SK-N-SH (cell line): ENCODE results near the gene BORCS6.

Experiments used
- CTCF ChIP-seq: fragments of 200-600 bp; sonication (generic); IDR thresholded peaks from 2 replicates; pipeline ENCODE4 v1.6.1; 2017; ENCODE audit warnings: antibody characterized with exemption, mild to moderate bottlenecking, moderate library complexity
- GABPA ChIP-seq: IDR thresholded peaks from 2 replicates; pipeline ENCODE4 v1.4.0; 2012; ENCODE audit warnings: low read depth, mild to moderate bottlenecking
- MAX ChIP-seq: IDR thresholded peaks from 2 replicates; pipeline ENCODE4 v1.4.0; 2012; ENCODE audit warnings: low read depth
- POLR2AphosphoS5 ChIP-seq: IDR thresholded peaks from 2 replicates; pipeline ENCODE4 v1.6.1; 2012; ENCODE audit warnings: low read depth, low read length
- REST ChIP-seq: IDR thresholded peaks from 2 replicates; pipeline ENCODE4 v1.6.1; 2012; ENCODE audit warnings: mild to moderate bottlenecking, low read depth, low read length, moderate library complexity
- USF1 ChIP-seq: IDR thresholded peaks from 2 replicates; pipeline ENCODE4 v1.4.0; 2012; ENCODE audit warnings: low read depth, borderline replicate concordance
- YY1 ChIP-seq: IDR thresholded peaks from 2 replicates; pipeline ENCODE4 v1.4.0; 2012; ENCODE audit warnings: low read depth, mild to moderate bottlenecking

GRCh38 chr17:8138374-8138671 lies 51.7 kb downstream of the BORCS6 start:
- TF ChIP-seq MAX (no peak), CTCF (no peak), GABPA (no peak), USF1 (no peak), YY1 (no peak), REST (no peak), POLR2AphosphoS5 (no peak)
